ENCODE results near the gene GULP1. TPM values are rescaled to one million over a fixed set of nuclear protein-coding genes. Genes with fewer than 3 reads are reported as not detected.

The GULP1 gene
- total and polyA plus RNA-seq, 4 donors, result 25.3 to 78.2 (median 48.2) TPM

DNA sequence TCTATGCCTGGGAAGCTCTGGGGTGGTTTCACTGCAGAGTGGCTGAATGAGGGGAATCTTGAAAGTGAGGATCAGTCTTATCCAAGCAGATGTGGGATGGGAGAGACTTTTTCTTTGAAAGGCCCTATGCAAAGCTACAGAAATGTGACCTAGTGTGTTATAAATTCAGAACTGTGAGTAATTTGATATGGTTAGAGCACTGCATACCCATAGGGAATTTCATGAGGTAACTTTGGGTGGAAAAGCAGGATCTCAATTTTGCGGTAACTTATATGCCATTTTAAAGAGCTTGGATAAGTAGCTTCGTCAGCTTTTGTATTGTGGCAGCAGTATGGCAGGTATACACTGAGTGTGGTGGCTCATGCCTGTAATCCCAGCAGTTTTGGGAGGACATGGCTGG is 40.9 kb downstream of the GULP1 start:
- Histone ChIP-seq H3K36me3 (ENCODE audit: control insufficient read depth, insufficient read depth, low read length) (no peaks in the 10 kb centered on the region), H3K27ac (ENCODE audit: low read depth, low read length) (peak overlapping the region; percentile 60), H3K9me3 (ENCODE audit: control insufficient read depth, insufficient read depth, low read length) (no peaks in the 10 kb centered on the region), H3K27me3 (ENCODE audit: control insufficient read depth, insufficient read depth, low read length) (no peaks in the 10 kb centered on the region), H3K4me3 (ENCODE audit: low read depth, low read length) (no peak overlapping the region), H3K4me1 (ENCODE audit: control insufficient read depth, insufficient read depth, low read length) (peaks cover 4% of the 10 kb centered on the region)
- DNase-seq (ENCODE audit: low read depth in 4 of 6, low spot score in 6 of 6), result no peak
- WGBS (ENCODE audit: insufficient coverage), result 100% methylated on average over 2 of the region's 2 CpGs

GRCh38 chr2:188333751-188334524 is 42.3 kb downstream of the GULP1 start:
- Histone ChIP-seq H3K4me3 (ENCODE audit: low read depth, low read length) (no peak overlapping the region), H3K27me3 (ENCODE audit: control insufficient read depth, insufficient read depth, low read length) (no peaks in the 10 kb centered on the region), H3K27ac (ENCODE audit: low read depth, low read length) (peak overlapping the region; percentile 62), H3K4me1 (ENCODE audit: control insufficient read depth, insufficient read depth, low read length) (peaks cover 4% of the 10 kb centered on the region), H3K36me3 (ENCODE audit: control insufficient read depth, insufficient read depth, low read length) (no peaks in the 10 kb centered on the region), H3K9me3 (ENCODE audit: control insufficient read depth, insufficient read depth, low read length) (no peaks in the 10 kb centered on the region)
- WGBS (ENCODE audit: insufficient coverage), result 18% methylated on average over 1 of the region's 5 CpGs
- peak in 4 of 6 donors; percentile 17 to 72 (median 26) for DNase-seq (ENCODE audit: low read depth in 4 of 6, low spot score in 6 of 6)

GRCh38 chr2:188338463-188338862 is 46.8 kb downstream of the GULP1 start:
- Histone ChIP-seq H3K9me3 (ENCODE audit: control insufficient read depth, insufficient read depth, low read length) (no peaks in the 10 kb centered on the region), H3K36me3 (ENCODE audit: control insufficient read depth, insufficient read depth, low read length) (no peaks in the 10 kb centered on the region), H3K27me3 (ENCODE audit: control insufficient read depth, insufficient read depth, low read length) (no peaks in the 10 kb centered on the region), H3K27ac (ENCODE audit: low read depth, low read length) (no peak overlapping the region), H3K4me1 (ENCODE audit: control insufficient read depth, insufficient read depth, low read length) (no peaks in the 10 kb centered on the region), H3K4me3 (ENCODE audit: low read depth, low read length) (no peak overlapping the region)
- DNase-seq (ENCODE audit: low read depth in 4 of 6, low spot score in 6 of 6), result no peak
- 100% methylated on average over 1 of the region's 3 CpGs for WGBS (ENCODE audit: insufficient coverage)

DNA sequence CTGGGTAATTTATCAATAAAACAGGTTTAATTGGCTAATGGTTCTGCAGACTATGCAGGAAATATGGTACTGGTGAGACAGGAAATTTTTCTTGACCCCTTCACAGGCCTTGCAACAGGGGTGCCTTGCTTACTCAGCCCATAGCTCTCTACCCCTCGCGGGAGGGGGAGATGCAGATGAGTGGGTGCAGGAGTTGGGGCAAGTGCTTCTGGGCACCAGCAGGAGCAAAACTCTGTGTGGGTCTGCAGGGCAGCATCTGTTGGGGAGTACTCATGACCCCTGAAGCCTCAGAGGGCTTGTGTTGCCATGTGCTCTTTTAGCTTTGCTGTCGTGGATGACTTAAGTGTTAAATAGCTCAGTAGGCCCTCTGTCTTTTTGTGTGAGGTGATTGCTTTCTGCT is 48.6 kb downstream of the GULP1 start:
- H3K27ac ChIP-seq (ENCODE audit: low read depth, low read length), result no peak overlapping the region
- H3K36me3 ChIP-seq (ENCODE audit: control insufficient read depth, insufficient read depth, low read length), result no peaks in the 10 kb centered on the region
- H3K27me3 ChIP-seq (ENCODE audit: control insufficient read depth, insufficient read depth, low read length), result no peaks in the 10 kb centered on the region
- no peaks in the 10 kb centered on the region for H3K4me1 ChIP-seq (ENCODE audit: control insufficient read depth, insufficient read depth, low read length)
- 88% methylated on average over 3 of the region's 3 CpGs for WGBS (ENCODE audit: insufficient coverage)
- DNase-seq (ENCODE audit: low read depth in 4 of 6, low spot score in 6 of 6), result no peak
- no peaks in the 10 kb centered on the region for H3K9me3 ChIP-seq (ENCODE audit: control insufficient read depth, insufficient read depth, low read length)
- H3K4me3 ChIP-seq (ENCODE audit: low read depth, low read length), result no peak overlapping the region

DNA sequence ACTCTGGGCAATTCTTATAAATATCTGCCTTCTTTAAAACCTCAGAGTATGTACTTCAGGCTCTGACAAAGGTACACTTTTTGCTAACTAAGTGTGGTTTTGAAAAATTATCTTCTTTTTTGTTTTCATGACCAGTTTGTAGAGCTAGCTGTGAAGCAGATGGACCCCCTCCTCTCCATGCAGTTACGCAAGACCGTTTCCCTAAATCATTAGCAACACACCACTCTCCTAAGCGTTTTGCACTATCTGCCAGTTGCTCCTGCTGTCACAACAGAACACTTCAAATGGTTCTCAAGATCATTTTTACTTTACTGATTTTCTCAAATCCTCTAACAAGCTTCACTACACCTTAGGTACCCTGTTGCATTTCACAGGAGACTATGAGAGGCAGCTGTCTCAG is 53.3 kb downstream of the GULP1 start:
- H3K36me3 ChIP-seq (ENCODE audit: control insufficient read depth, insufficient read depth, low read length), result no peaks in the 10 kb centered on the region
- peak in 2 of 6 donors; percentile 54 to 58 for DNase-seq (ENCODE audit: low read depth in 4 of 6, low spot score in 6 of 6)
- no peak overlapping the region for H3K27ac ChIP-seq (ENCODE audit: low read depth, low read length)
- H3K27me3 ChIP-seq (ENCODE audit: control insufficient read depth, insufficient read depth, low read length), result no peaks in the 10 kb centered on the region
- no peak overlapping the region for H3K4me3 ChIP-seq (ENCODE audit: low read depth, low read length)
- H3K9me3 ChIP-seq (ENCODE audit: control insufficient read depth, insufficient read depth, low read length), result no peaks in the 10 kb centered on the region
- 69% methylated on average over 3 of the region's 3 CpGs for WGBS (ENCODE audit: insufficient coverage)
- no peaks in the 10 kb centered on the region for H3K4me1 ChIP-seq (ENCODE audit: control insufficient read depth, insufficient read depth, low read length)

DNA sequence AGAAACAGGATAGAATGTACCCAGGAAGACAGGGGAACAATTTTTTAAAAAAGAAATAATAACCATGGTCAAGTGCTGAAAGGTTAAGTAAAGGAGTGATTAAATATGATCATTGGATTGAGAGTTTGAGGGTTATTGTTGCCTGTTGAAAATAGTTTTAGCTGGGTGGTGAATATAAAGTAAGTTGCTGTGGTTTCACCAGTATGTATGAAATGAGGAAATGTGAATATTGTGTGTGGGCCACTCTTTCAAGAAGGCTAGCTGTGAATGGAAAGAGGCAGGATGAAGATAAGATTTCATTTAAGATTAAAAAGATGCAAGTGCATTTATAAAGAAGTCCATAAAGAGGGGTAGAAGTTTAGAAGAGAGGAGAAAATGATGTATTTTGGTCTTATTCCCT is 53.8 kb downstream of the GULP1 start:
- Histone ChIP-seq H3K27me3 (ENCODE audit: control insufficient read depth, insufficient read depth, low read length) (no peaks in the 10 kb centered on the region), H3K4me3 (ENCODE audit: low read depth, low read length) (no peak overlapping the region), H3K9me3 (ENCODE audit: control insufficient read depth, insufficient read depth, low read length) (no peaks in the 10 kb centered on the region), H3K4me1 (ENCODE audit: control insufficient read depth, insufficient read depth, low read length) (no peaks in the 10 kb centered on the region), H3K36me3 (ENCODE audit: control insufficient read depth, insufficient read depth, low read length) (no peaks in the 10 kb centered on the region), H3K27ac (ENCODE audit: low read depth, low read length) (no peak overlapping the region)
- DNase-seq (ENCODE audit: low read depth in 4 of 6, low spot score in 6 of 6), result no peak

GRCh38 chr2:188345831-188346458 is 54.3 kb downstream of the GULP1 start:
- DNase-seq (ENCODE audit: low read depth in 4 of 6, low spot score in 6 of 6), result peak in 1 of 6 donors; percentile 28
- Histone ChIP-seq H3K9me3 (ENCODE audit: control insufficient read depth, insufficient read depth, low read length) (no peaks in the 10 kb centered on the region), H3K36me3 (ENCODE audit: control insufficient read depth, insufficient read depth, low read length) (no peaks in the 10 kb centered on the region), H3K4me3 (ENCODE audit: low read depth, low read length) (no peak overlapping the region), H3K27me3 (ENCODE audit: control insufficient read depth, insufficient read depth, low read length) (no peaks in the 10 kb centered on the region), H3K4me1 (ENCODE audit: control insufficient read depth, insufficient read depth, low read length) (no peaks in the 10 kb centered on the region), H3K27ac (ENCODE audit: low read depth, low read length) (no peak overlapping the region)
- no CpG with 5 or more reads among the region's 3 CpGs for WGBS (ENCODE audit: insufficient coverage)

- H3K4me1 ChIP-seq (ENCODE audit: control insufficient read depth, insufficient read depth, low read length), result no peaks in the 10 kb centered on the region
- no CpG with 5 or more reads among the region's 1 CpG for WGBS (ENCODE audit: insufficient coverage)
- no peak overlapping the region for H3K4me3 ChIP-seq (ENCODE audit: low read depth, low read length)
- no peaks in the 10 kb centered on the region for H3K9me3 ChIP-seq (ENCODE audit: control insufficient read depth, insufficient read depth, low read length)
- H3K27me3 ChIP-seq (ENCODE audit: control insufficient read depth, insufficient read depth, low read length), result no peaks in the 10 kb centered on the region
- DNase-seq (ENCODE audit: low read depth in 4 of 6, low spot score in 6 of 6), result peak in 1 of 6 donors; percentile 73
- H3K27ac ChIP-seq (ENCODE audit: low read depth, low read length), result no peak overlapping the region
- H3K36me3 ChIP-seq (ENCODE audit: control insufficient read depth, insufficient read depth, low read length), result no peaks in the 10 kb centered on the region
Observed at GRCh38 chr2:188349019-188349418, 57.3 kb downstream of the GULP1 start.

DNA sequence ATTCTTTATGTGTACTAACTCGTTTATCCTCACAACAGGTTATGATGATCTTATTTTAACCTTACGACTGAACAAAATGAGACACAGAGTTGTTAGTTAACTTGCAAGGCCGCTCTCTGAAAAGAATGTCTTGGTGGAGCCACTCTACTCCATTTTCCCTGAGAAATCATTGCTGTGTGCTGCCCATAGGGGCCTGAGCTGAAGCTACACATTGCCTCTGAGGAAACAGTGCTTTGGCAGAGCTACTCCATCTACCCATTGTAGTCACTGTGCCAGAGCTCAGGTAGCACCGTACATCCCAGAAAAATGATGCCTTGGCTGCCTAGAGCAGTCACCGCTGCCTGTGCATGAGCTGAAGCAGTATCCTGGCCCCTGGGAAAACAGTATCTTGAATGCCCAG is 61.6 kb downstream of the GULP1 start:
- Histone ChIP-seq H3K4me1 (ENCODE audit: control insufficient read depth, insufficient read depth, low read length) (no peaks in the 10 kb centered on the region), H3K4me3 (ENCODE audit: low read depth, low read length) (no peak overlapping the region), H3K27me3 (ENCODE audit: control insufficient read depth, insufficient read depth, low read length) (no peaks in the 10 kb centered on the region), H3K9me3 (ENCODE audit: control insufficient read depth, insufficient read depth, low read length) (no peaks in the 10 kb centered on the region), H3K27ac (ENCODE audit: low read depth, low read length) (no peak overlapping the region), H3K36me3 (ENCODE audit: control insufficient read depth, insufficient read depth, low read length) (no peaks in the 10 kb centered on the region)
- 100% methylated on average over 5 of the region's 5 CpGs for WGBS (ENCODE audit: insufficient coverage)
- DNase-seq (ENCODE audit: low read depth in 4 of 6, low spot score in 6 of 6), result no peak

Measured in spinal cord (tissue), 10 donors.